ENCODE measurements around the gene IRS4.

Gene IRS4

DNA sequence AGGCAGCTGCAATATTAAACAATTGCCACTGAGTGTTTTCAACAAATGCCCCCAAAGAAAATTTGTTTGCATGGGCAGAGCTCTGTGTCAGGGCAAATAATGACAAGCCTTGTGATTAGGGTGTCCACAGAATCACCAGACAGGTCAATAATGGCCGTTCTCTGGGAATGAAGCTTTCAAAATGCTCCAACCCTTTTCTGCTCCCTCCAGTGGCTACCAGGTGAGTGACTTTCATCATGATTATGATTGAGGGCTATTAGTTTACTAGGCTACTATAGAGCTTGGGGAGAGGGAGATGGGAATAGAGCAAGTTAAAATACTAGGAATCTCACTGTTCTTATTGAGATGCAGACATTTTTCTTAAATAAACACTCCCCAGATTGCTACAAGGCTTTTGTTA, 23.5 kb downstream of the IRS4 start:
- Histone ChIP-seq H3K9me3 (replicated peaks in 1 of 2; ENCODE audit: control insufficient read depth in 2 of 2, insufficient read depth in 1 of 2, low read depth in 1 of 2, low read length in 2 of 2) (peaks cover 0 to 3% of the 10 kb centered on the region in 2 donors), H3K4me2 (ENCODE audit: insufficient read depth, low read length, poor library complexity, severe bottlenecking) (no peak overlapping the region), H2BK12ac (ENCODE audit: low read length) (no peak overlapping the region), H4K91ac (ENCODE audit: low read depth, low read length, poor library complexity) (no peak overlapping the region), H3K14ac (ENCODE audit: low read length) (no peak overlapping the region), H3K9ac (ENCODE audit: low read depth, low read length, poor library complexity) (no peak overlapping the region), H3K4me1 (ENCODE audit: control insufficient read depth in 2 of 2, insufficient read depth in 1 of 2, low read depth in 1 of 2, low read length in 2 of 2) (no peaks in the 10 kb centered on the region), H2AK5ac (ENCODE audit: low read depth, low read length) (no peak overlapping the region), H2BK5ac (ENCODE audit: low read length) (no peak overlapping the region), H3K27ac (replicated peaks; ENCODE audit: low read length) (no peak overlapping the region), H3K18ac (ENCODE audit: low read length) (no peak overlapping the region), H4K8ac (ENCODE audit: low read depth, low read length) (no peak overlapping the region), H2BK120ac (ENCODE audit: low read depth, low read length) (no peak overlapping the region), H3K4me3 (ENCODE audit: low read length in 2 of 2) (no peak overlapping the region), H2BK15ac (ENCODE audit: low read length) (no peak overlapping the region), H3K79me1 (ENCODE audit: low read depth, low read length) (no peaks in the 10 kb centered on the region), H3K23ac (ENCODE audit: low read depth, low read length, poor library complexity) (no peak overlapping the region), H3K4ac (ENCODE audit: low read length) (no peak overlapping the region), H3K36me3 (replicated peaks in 1 of 2; ENCODE audit: control insufficient read depth in 2 of 2, insufficient read depth in 2 of 2, low read length in 2 of 2) (no peaks in the 10 kb centered on the region), H3K27me3 (ENCODE audit: control insufficient read depth in 3 of 3, insufficient read depth in 3 of 3, low read depth in 1 of 3, low read length in 3 of 3) (no peaks in the 10 kb centered on the region), H2AFZ (ENCODE audit: low read length) (no peak overlapping the region)
- WGBS, 2 donors (ENCODE audit: extremely low coverage in 2 of 2, insufficient read length in 2 of 2, insufficient replicate concordance in 1 of 2), result no CpG with 5 or more reads among the region's 1 CpG
- no peak for DNase-seq (ENCODE audit: low spot score)

GRCh38 chrX:108704839-108705238, 31.5 kb downstream of the IRS4 start:
- H3K36me3 ChIP-seq (replicated peaks in 1 of 2; ENCODE audit: control insufficient read depth in 2 of 2, insufficient read depth in 2 of 2, low read length in 2 of 2), result no peaks in the 10 kb centered on the region
- no peaks in the 10 kb centered on the region for H3K9me3 ChIP-seq (replicated peaks in 1 of 2; ENCODE audit: control insufficient read depth in 2 of 2, insufficient read depth in 1 of 2, low read depth in 1 of 2, low read length in 2 of 2)
- no peak overlapping the region for H2BK5ac ChIP-seq (ENCODE audit: low read length)
- H3K4me1 ChIP-seq (ENCODE audit: control insufficient read depth in 2 of 2, insufficient read depth in 1 of 2, low read depth in 1 of 2, low read length in 2 of 2), result no peaks in the 10 kb centered on the region
- H3K4ac ChIP-seq (ENCODE audit: low read length), result no peak overlapping the region
- WGBS, 2 donors (ENCODE audit: extremely low coverage in 2 of 2, insufficient read length in 2 of 2, insufficient replicate concordance in 1 of 2), result no CpG with 5 or more reads among the region's 2 CpGs
- H3K4me2 ChIP-seq (ENCODE audit: insufficient read depth, low read length, poor library complexity, severe bottlenecking), result no peak overlapping the region
- H3K4me3 ChIP-seq (ENCODE audit: low read length in 2 of 2), result no peak overlapping the region
- H3K23ac ChIP-seq (ENCODE audit: low read depth, low read length, poor library complexity), result no peak overlapping the region
- H2BK12ac ChIP-seq (ENCODE audit: low read length), result no peak overlapping the region
- H2BK120ac ChIP-seq (ENCODE audit: low read depth, low read length), result no peak overlapping the region
- DNase-seq (ENCODE audit: low spot score), result no peak
- no peak overlapping the region for H2AK5ac ChIP-seq (ENCODE audit: low read depth, low read length)
- no peak overlapping the region for H3K27ac ChIP-seq (replicated peaks; ENCODE audit: low read length)
- no peaks in the 10 kb centered on the region for H3K27me3 ChIP-seq (ENCODE audit: control insufficient read depth in 3 of 3, insufficient read depth in 3 of 3, low read depth in 1 of 3, low read length in 3 of 3)
- H3K79me1 ChIP-seq (ENCODE audit: low read depth, low read length), result no peaks in the 10 kb centered on the region
- H4K8ac ChIP-seq (ENCODE audit: low read depth, low read length), result no peak overlapping the region
- no peak overlapping the region for H4K91ac ChIP-seq (ENCODE audit: low read depth, low read length, poor library complexity)
- no peak overlapping the region for H2BK15ac ChIP-seq (ENCODE audit: low read length)
- no peak overlapping the region for H3K14ac ChIP-seq (ENCODE audit: low read length)
- H3K18ac ChIP-seq (ENCODE audit: low read length), result no peak overlapping the region
- no peak overlapping the region for H3K9ac ChIP-seq (ENCODE audit: low read depth, low read length, poor library complexity)
- no peak overlapping the region for H2AFZ ChIP-seq (ENCODE audit: low read length)

GRCh38 chrX:108702530-108702929, 33.8 kb downstream of the IRS4 start:
- Histone ChIP-seq H3K9ac (ENCODE audit: low read depth, low read length, poor library complexity) (no peak overlapping the region), H3K79me1 (ENCODE audit: low read depth, low read length) (no peaks in the 10 kb centered on the region), H3K4me2 (ENCODE audit: insufficient read depth, low read length, poor library complexity, severe bottlenecking) (no peak overlapping the region), H3K27me3 (ENCODE audit: control insufficient read depth in 3 of 3, insufficient read depth in 3 of 3, low read depth in 1 of 3, low read length in 3 of 3) (no peaks in the 10 kb centered on the region), H3K36me3 (replicated peaks in 1 of 2; ENCODE audit: control insufficient read depth in 2 of 2, insufficient read depth in 2 of 2, low read length in 2 of 2) (peaks cover 0 to 3% of the 10 kb centered on the region in 2 donors), H3K9me3 (replicated peaks in 1 of 2; ENCODE audit: control insufficient read depth in 2 of 2, insufficient read depth in 1 of 2, low read depth in 1 of 2, low read length in 2 of 2) (no peaks in the 10 kb centered on the region), H3K14ac (ENCODE audit: low read length) (no peak overlapping the region), H3K18ac (ENCODE audit: low read length) (no peak overlapping the region), H3K4me3 (ENCODE audit: low read length in 2 of 2) (no peak overlapping the region), H2BK120ac (ENCODE audit: low read depth, low read length) (no peak overlapping the region), H3K4me1 (ENCODE audit: control insufficient read depth in 2 of 2, insufficient read depth in 1 of 2, low read depth in 1 of 2, low read length in 2 of 2) (no peaks in the 10 kb centered on the region), H4K91ac (ENCODE audit: low read depth, low read length, poor library complexity) (no peak overlapping the region), H3K27ac (replicated peaks; ENCODE audit: low read length) (no peak overlapping the region), H3K4ac (ENCODE audit: low read length) (no peak overlapping the region), H2BK12ac (ENCODE audit: low read length) (no peak overlapping the region), H2BK5ac (ENCODE audit: low read length) (no peak overlapping the region), H2BK15ac (ENCODE audit: low read length) (no peak overlapping the region), H4K8ac (ENCODE audit: low read depth, low read length) (no peak overlapping the region), H2AFZ (ENCODE audit: low read length) (no peak overlapping the region), H3K23ac (ENCODE audit: low read depth, low read length, poor library complexity) (no peak overlapping the region), H2AK5ac (ENCODE audit: low read depth, low read length) (no peak overlapping the region)
- no CpG with 5 or more reads among the region's 1 CpG for WGBS, 2 donors (ENCODE audit: extremely low coverage in 2 of 2, insufficient read length in 2 of 2, insufficient replicate concordance in 1 of 2)
- no peak for DNase-seq (ENCODE audit: low spot score)

DNA sequence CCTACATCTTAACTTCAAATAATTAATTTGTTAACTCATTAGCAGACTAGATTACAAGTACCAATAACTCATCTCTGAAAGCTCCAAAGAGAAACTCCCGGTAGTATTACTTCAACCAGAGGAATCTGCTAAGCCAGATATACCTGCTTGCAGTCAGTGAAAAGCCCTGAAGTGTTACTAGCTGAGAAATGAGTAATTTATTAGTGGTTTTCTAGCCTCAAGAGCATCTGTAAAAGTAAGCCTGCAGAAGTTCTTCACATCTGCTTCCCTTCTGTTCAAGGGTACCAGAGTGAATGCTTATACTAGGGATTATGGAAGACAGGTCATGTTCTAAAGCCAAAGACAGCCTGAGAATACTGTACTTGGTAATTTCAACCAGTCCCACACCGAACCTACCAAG, 34.7 kb downstream of the IRS4 start:
- WGBS, 2 donors (ENCODE audit: extremely low coverage in 2 of 2, insufficient read length in 2 of 2, insufficient replicate concordance in 1 of 2), result no CpG with 5 or more reads among the region's 2 CpGs

More for the DNA sequence above, 34.7 kb downstream of the IRS4 start:
- no peaks in the 10 kb centered on the region for H3K79me1 ChIP-seq (ENCODE audit: low read depth, low read length)
- no peaks in the 10 kb centered on the region for H3K9me3 ChIP-seq (replicated peaks in 1 of 2; ENCODE audit: control insufficient read depth in 2 of 2, insufficient read depth in 1 of 2, low read depth in 1 of 2, low read length in 2 of 2)
- no peak for DNase-seq (ENCODE audit: low spot score)
- H2BK5ac ChIP-seq (ENCODE audit: low read length), result no peak overlapping the region
- H3K23ac ChIP-seq (ENCODE audit: low read depth, low read length, poor library complexity), result no peak overlapping the region
- H2BK120ac ChIP-seq (ENCODE audit: low read depth, low read length), result no peak overlapping the region
- no peak overlapping the region for H3K4me2 ChIP-seq (ENCODE audit: insufficient read depth, low read length, poor library complexity, severe bottlenecking)
- H2BK12ac ChIP-seq (ENCODE audit: low read length), result no peak overlapping the region
- no peaks in the 10 kb centered on the region for H3K4me1 ChIP-seq (ENCODE audit: control insufficient read depth in 2 of 2, insufficient read depth in 1 of 2, low read depth in 1 of 2, low read length in 2 of 2)
- H4K91ac ChIP-seq (ENCODE audit: low read depth, low read length, poor library complexity), result no peak overlapping the region
- H3K36me3 ChIP-seq (replicated peaks in 1 of 2; ENCODE audit: control insufficient read depth in 2 of 2, insufficient read depth in 2 of 2, low read length in 2 of 2), result peaks cover 0 to 4% of the 10 kb centered on the region in 2 donors
- no peaks in the 10 kb centered on the region for H3K27me3 ChIP-seq (ENCODE audit: control insufficient read depth in 3 of 3, insufficient read depth in 3 of 3, low read depth in 1 of 3, low read length in 3 of 3)
- no peak overlapping the region for H2AFZ ChIP-seq (ENCODE audit: low read length)
- H2AK5ac ChIP-seq (ENCODE audit: low read depth, low read length), result no peak overlapping the region
- no peak overlapping the region for H3K14ac ChIP-seq (ENCODE audit: low read length)
- H2BK15ac ChIP-seq (ENCODE audit: low read length), result no peak overlapping the region
- no peak overlapping the region for H3K18ac ChIP-seq (ENCODE audit: low read length)
- H4K8ac ChIP-seq (ENCODE audit: low read depth, low read length), result no peak overlapping the region
- no peak overlapping the region for H3K4ac ChIP-seq (ENCODE audit: low read length)
- no peak overlapping the region for H3K9ac ChIP-seq (ENCODE audit: low read depth, low read length, poor library complexity)
- H3K4me3 ChIP-seq (ENCODE audit: low read length in 2 of 2), result no peak overlapping the region
- H3K27ac ChIP-seq (replicated peaks; ENCODE audit: low read length), result no peak overlapping the region

All from neuronal stem cell (in vitro differentiated cells).